GM18909 (cell line): Measurements from ENCODE around the gene ZFP64.

Source experiments
- ATAC-seq: cut with Tn5 transposase; IDR thresholded peaks from one replicate; pipeline ENCODE4 v1.9.1; 2021; ENCODE audit warnings: mild to moderate bottlenecking; ENCODE audit not compliant: unreplicated experiment, poor library complexity

ZFP64 gene

GRCh38 chr20:52118696-52119095 lies 72.9 kb downstream of the ZFP64 start:
- ATAC-seq: no peak

GRCh38 chr20:52118016-52118623 lies 73.5 kb downstream of the ZFP64 start:
- no peak for ATAC-seq

- no peak for ATAC-seq
Observed at GRCh38 chr20:52110456-52110855, 81.1 kb downstream of the ZFP64 start.

GRCh38 chr20:52105442-52106422 lies 85.8 kb downstream of the ZFP64 start:
- no peak for ATAC-seq

- ATAC-seq: no peak
Observed at GRCh38 chr20:52104546-52105441, 86.8 kb downstream of the ZFP64 start.

GRCh38 chr20:52103913-52104545 lies 87.5 kb downstream of the ZFP64 start:
- ATAC-seq: no peak

GRCh38 chr20:52103335-52103912 lies 88.2 kb downstream of the ZFP64 start:
- no peak for ATAC-seq

GRCh38 chr20:52102559-52102958 lies 89.0 kb downstream of the ZFP64 start:
- no peak for ATAC-seq

- ATAC-seq: no peak
Observed at GRCh38 chr20:52102126-52102525, 89.5 kb downstream of the ZFP64 start.
